ENCODE measurements around the gene MLLT10.

The MLLT10 gene

GRCh38 chr10:21506351-21506750 lies 27.7 kb upstream of the MLLT10 start:
- TF ChIP-seq REST (IDR thresholded peaks at IDR 0.05; ENCODE audit: insufficient read depth in 1 of 2, low read depth in 2 of 2, low read length in 2 of 2) = no peak
- no peak for TF ChIP-seq TAF1 (IDR thresholded peaks at IDR 0.05; ENCODE audit: borderline replicate concordance, insufficient read depth, low read length)
- no peak for TF ChIP-seq SIN3A (IDR thresholded peaks at IDR 0.05; ENCODE audit: borderline replicate concordance, insufficient read depth, low read length)
- no peak for TF ChIP-seq FOXP2 (optimal IDR thresholded peaks at IDR 0.05; ENCODE audit: borderline replicate concordance, extremely low read depth, extremely low read length, insufficient read depth)
- TF ChIP-seq POLR2AphosphoS5 (IDR thresholded peaks at IDR 0.05; ENCODE audit: low read depth, low read length) = no peak; the same call in 1 of the 2 replicates

GRCh38 chr10:21507150-21507549 lies 26.9 kb upstream of the MLLT10 start:
- TF ChIP-seq TAF1 (IDR thresholded peaks at IDR 0.05; ENCODE audit: borderline replicate concordance, insufficient read depth, low read length) (0 out of 2 replicates have a peak, but pooled peaks have one; percentile 24), FOXP2 (optimal IDR thresholded peaks at IDR 0.05; ENCODE audit: borderline replicate concordance, extremely low read depth, extremely low read length, insufficient read depth) (no peak), POLR2AphosphoS5 (IDR thresholded peaks at IDR 0.05; ENCODE audit: low read depth, low read length) (no peak), REST (IDR thresholded peaks at IDR 0.05; ENCODE audit: insufficient read depth in 1 of 2, low read depth in 2 of 2, low read length in 2 of 2) (no peak), SIN3A (IDR thresholded peaks at IDR 0.05; ENCODE audit: borderline replicate concordance, insufficient read depth, low read length) (no peak)

- TF ChIP-seq POLR2AphosphoS5 (IDR thresholded peaks at IDR 0.05; ENCODE audit: low read depth, low read length) = no peak
- TF ChIP-seq FOXP2 (optimal IDR thresholded peaks at IDR 0.05; ENCODE audit: borderline replicate concordance, extremely low read depth, extremely low read length, insufficient read depth) = no peak
- TF ChIP-seq REST (IDR thresholded peaks at IDR 0.05; ENCODE audit: insufficient read depth in 1 of 2, low read depth in 2 of 2, low read length in 2 of 2) = no peak
- TF ChIP-seq TAF1 (IDR thresholded peaks at IDR 0.05; ENCODE audit: borderline replicate concordance, insufficient read depth, low read length) = no peak
- no peak for TF ChIP-seq SIN3A (IDR thresholded peaks at IDR 0.05; ENCODE audit: borderline replicate concordance, insufficient read depth, low read length)
These were observed 25.2 kb upstream of the MLLT10 start for GRCh38 chr10:21508706-21509331.

- TF ChIP-seq REST (IDR thresholded peaks at IDR 0.05; ENCODE audit: insufficient read depth in 1 of 2, low read depth in 2 of 2, low read length in 2 of 2) (no peak), SIN3A (IDR thresholded peaks at IDR 0.05; ENCODE audit: borderline replicate concordance, insufficient read depth, low read length) (peak; percentile 12; the same call in 1 of the 2 replicates)
These were observed 24.4 kb upstream of the MLLT10 start for GRCh38 chr10:21509341-21510240.
